KOPT-K1 (cell line): Measurements from ENCODE around the gene MPV17L.
"Not testable (repeated sequence)": the region's sequence is repeated elsewhere in the genome, so short reads cannot be mapped to it uniquely, and the experiment has no call there.

ENCODE experiments used
- H3K27ac ChIP-seq: fragments of 200-600 bp; sonication (generic); 2 replicates; pipeline ENCODE4 v1.5.1; 2016; ENCODE audit warnings: antibody characterized with exemption, mild to moderate bottlenecking, low read depth, low read length; ENCODE audit not compliant: poor library complexity, severe bottlenecking
- H3K36me3 ChIP-seq: fragments of 200-600 bp; sonication (generic); 2 replicates; pipeline ENCODE4 v1.5.1; 2017; ENCODE audit warnings: antibody characterized with exemption, mild to moderate bottlenecking, low read length, moderate library complexity; ENCODE audit not compliant: insufficient read depth
- H3K9me3 ChIP-seq: fragments of 200-600 bp; sonication (generic); 2 replicates; pipeline ENCODE4 v1.5.1; 2017; ENCODE audit warnings: antibody characterized with exemption, low read length, mild to moderate bottlenecking; ENCODE audit not compliant: insufficient read depth, poor library complexity, severe bottlenecking

MPV17L gene

DNA sequence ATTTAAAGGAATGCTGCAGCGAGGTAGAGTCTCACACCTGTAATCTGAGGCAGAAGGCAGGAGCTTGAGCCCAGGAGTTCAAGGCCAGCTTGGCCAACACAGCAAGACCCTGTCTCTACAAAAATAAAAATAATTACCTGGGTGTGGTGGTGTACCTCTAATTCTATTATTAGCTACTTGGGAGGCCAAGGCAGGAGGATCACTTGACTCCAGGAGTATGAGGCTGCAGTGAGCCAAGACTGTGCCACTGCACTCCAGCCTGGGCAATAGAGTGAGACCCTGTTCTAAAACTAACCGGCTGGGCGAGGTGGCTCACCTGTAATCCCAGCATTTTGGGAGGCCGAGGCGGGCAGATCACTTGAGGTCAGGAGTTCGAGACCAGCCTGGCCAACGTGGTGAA lies 57.7 kb downstream of the MPV17L start:
- H3K27ac ChIP-seq, H3K36me3 ChIP-seq, H3K9me3 ChIP-seq: not testable (repeated sequence)

DNA sequence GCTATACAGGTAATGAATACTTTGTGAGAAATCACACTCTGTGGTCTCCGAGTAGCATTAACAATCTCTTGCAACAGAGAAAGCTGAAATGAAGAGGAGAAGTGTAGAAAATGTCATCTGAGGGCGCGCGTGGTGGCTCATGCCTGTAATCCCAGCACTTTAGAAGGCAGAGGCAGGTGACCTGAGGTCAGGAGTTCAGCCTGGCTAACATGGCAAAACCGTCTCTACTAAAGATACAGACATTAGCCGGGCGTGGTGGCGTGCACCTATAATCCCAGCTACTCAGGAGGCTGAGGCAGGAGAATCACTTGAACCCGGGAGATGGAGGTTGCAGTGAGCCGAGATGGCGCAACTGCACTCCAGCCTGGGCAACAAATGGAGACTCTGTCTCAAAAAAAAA lies 59.4 kb downstream of the MPV17L start:
- H3K9me3 ChIP-seq, H3K27ac ChIP-seq, H3K36me3 ChIP-seq: not testable (repeated sequence)

DNA sequence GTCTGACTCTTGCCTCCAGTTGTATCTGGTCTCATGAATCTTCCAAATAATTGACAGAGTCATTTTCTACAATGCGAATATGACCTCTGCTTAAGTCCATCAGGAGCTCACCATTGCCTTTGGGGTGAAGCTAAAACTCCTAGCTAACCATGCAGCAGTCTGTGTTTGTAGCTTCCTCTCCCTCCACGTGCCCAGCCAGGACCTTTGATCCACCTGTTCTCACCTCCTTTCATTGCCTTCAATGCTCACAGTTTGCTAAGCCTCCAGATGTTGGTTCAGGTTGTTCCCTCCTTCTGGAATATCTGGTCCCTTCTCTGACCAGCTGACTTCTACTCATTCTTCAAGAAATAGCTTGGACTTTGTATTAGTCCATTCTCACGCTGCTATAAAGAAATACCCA lies 61.8 kb downstream of the MPV17L start:
- H3K9me3 ChIP-seq, result no peaks in the 10 kb centered on the region
- no peak overlapping the region for H3K27ac ChIP-seq
- no peaks in the 10 kb centered on the region for H3K36me3 ChIP-seq

DNA sequence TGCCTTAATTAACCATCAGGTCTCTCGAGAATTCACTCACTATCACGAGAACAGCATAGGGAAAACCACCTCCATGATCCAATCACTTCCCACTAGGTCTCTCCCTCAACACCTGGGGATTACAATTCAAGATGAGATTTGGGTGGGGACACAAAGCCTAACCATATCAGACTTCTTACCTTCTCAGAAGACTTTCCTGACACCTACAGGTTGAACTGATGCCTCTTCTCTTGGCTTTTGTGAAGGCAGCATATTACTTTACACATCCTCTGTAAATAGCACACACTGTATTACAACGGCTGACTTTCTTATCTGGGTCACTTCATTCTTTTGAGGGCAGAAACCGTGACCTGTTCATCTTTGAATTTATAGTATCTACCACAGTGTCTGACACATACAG lies 62.4 kb downstream of the MPV17L start:
- Histone ChIP-seq H3K36me3 (no peaks in the 10 kb centered on the region), H3K27ac (no peak overlapping the region)

DNA sequence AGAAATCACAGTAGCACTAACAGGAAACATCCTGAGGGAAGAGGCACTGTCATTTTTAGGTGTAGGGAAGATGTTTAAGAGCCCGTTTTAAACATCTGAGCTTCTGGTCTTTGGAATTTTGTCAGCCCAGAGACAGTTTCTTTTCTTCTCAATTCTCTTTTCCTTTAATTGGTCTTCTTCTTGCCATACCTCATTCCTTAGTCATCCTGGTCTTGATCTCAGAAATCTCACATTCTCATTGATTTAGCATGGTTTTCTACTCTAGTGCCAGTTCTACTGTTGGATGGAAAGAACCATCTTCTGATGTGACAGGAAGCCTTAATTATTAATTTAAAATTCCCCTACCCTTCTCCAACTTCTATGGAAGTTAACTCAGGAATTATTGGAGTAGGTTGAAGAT lies 64.2 kb downstream of the MPV17L start:
- Histone ChIP-seq H3K27ac (no peak overlapping the region), H3K9me3 (no peaks in the 10 kb centered on the region), H3K36me3 (no peaks in the 10 kb centered on the region)

More for the DNA sequence above, 62.4 kb downstream of the MPV17L start:
- H3K9me3 ChIP-seq, result no peaks in the 10 kb centered on the region

DNA sequence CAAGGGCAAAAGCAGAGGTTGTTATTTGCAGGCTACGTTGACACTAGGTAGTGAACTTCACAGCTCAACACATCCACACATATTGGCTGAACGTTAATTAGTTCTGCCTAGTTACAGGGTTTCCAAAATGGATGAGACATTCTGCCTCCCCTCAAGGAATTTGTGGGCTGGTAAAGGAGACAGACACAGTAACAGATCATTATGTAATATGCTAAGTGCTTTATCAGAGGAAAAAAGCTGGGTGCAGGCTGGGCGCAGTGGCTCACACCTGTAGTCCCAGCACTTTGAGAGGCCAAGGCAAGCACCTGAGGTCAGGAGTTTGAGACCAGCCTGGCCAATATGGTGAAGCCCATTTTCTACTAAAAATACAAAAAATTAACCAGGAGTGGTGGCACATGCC lies 65.0 kb downstream of the MPV17L start:
- Histone ChIP-seq H3K9me3 (no peaks in the 10 kb centered on the region), H3K36me3 (no peaks in the 10 kb centered on the region), H3K27ac (no peak overlapping the region)

DNA sequence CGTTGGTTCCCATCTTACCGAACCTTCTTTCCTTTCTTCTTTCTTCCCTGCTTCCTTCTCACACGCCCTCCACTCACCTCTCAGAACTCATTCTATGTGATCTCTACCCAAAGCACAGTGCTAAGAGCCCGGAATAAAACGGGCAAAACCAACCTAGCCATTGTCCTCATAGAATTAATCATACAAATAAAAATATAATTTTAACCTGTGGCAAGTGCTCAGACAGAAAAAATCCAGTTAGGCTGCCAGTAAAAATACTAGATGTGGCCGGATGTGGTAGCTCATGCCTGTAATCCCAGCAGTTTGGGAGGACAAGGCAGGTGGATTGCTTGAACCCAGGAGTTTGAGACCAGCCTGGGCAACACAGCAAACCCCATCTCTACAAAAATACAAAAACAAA lies 65.8 kb downstream of the MPV17L start:
- Histone ChIP-seq H3K27ac (no peak overlapping the region), H3K9me3 (no peaks in the 10 kb centered on the region), H3K36me3 (no peaks in the 10 kb centered on the region)
